ENCODE results near the gene CHD3. TPM values are rescaled to one million over a fixed set of nuclear protein-coding genes. Genes with fewer than 3 reads are reported as not detected.

CHD3 gene
- polyA plus RNA-seq, 1 donor from 2014 or later, result 115 TPM

GRCh38 chr17:7915611-7916384 lies 27.2 kb downstream of the CHD3 start, which contains the start of gene RNF227:
RNF227 (minus strand) TSS chr17:7916289; CDS start chr17:7916195, 94 bp downstream.
- no peak for TF ChIP-seq EZH2 (IDR thresholded peaks at IDR 0.05; ENCODE audit: borderline replicate concordance, insufficient read depth, low read length, poor library complexity, severe bottlenecking)
- no peak for TF ChIP-seq CTCF (IDR thresholded peaks at IDR 0.05; ENCODE audit: poor library complexity, severe bottlenecking)
- TF ChIP-seq POLR2AphosphoS5 (IDR thresholded peaks at IDR 0.05), result peak; percentile 65
- TF ChIP-seq TAF1 (IDR thresholded peaks at IDR 0.05; ENCODE audit: low read depth), result peak; percentile 40
- peak; percentile 74 for TF ChIP-seq REST (IDR thresholded peaks at IDR 0.05; ENCODE audit: borderline replicate concordance)
- peak; percentile 57 for TF ChIP-seq SMC3 (conservative IDR thresholded peaks at IDR 0.05; ENCODE audit: poor library complexity)
- TF ChIP-seq MXI1 (conservative IDR thresholded peaks at IDR 0.05; ENCODE audit: poor library complexity, severe bottlenecking), result peak; percentile 97
- TF ChIP-seq RAD21 (conservative IDR thresholded peaks at IDR 0.05), result peak; percentile 25
- TF ChIP-seq EP300 (conservative IDR thresholded peaks at IDR 0.05; ENCODE audit: poor library complexity, severe bottlenecking), result peak; percentile 30
- Histone ChIP-seq H3K4me3 (ENCODE audit: low read length) (peak within 1 kb of the TSS; percentile 83), H3K27me3 (ENCODE audit: insufficient read depth, low read depth, low read length) (no peaks in the 10 kb centered on the region), H2AFZ (ENCODE audit: low read depth, low read length) (peak within 1 kb of the TSS; percentile 60), H4K20me1 (ENCODE audit: insufficient read depth) (no peaks in the 10 kb centered on the region), H3K27ac (ENCODE audit: low read length) (peak within 1 kb of the TSS; percentile 83), H3K4me2 (ENCODE audit: low read length) (peak within 1 kb of the TSS; percentile 96), H3K9ac (ENCODE audit: low read length) (peak within 1 kb of the TSS; percentile 84), H3K9me2 (ENCODE audit: insufficient read depth, low read length) (no peaks in the 10 kb centered on the region), H3F3A (ENCODE audit: insufficient read depth, low read length, poor library complexity, severe bottlenecking) (peaks cover 9% of the 10 kb centered on the region), H3K79me2 (replicated peaks; ENCODE audit: insufficient read depth, low read length) (no peaks in the 10 kb centered on the region), H3K36me3 (ENCODE audit: insufficient read depth, low read length) (no peaks in the 10 kb centered on the region), H3K9me3 (ENCODE audit: low read length) (no peaks in the 10 kb centered on the region)

- Histone ChIP-seq H3K27ac (ENCODE audit: low read length) (peak overlapping the region; percentile 83), H3K79me2 (replicated peaks; ENCODE audit: insufficient read depth, low read length) (no peaks in the 10 kb centered on the region), H3K27me3 (ENCODE audit: insufficient read depth, low read depth, low read length) (no peaks in the 10 kb centered on the region), H4K20me1 (ENCODE audit: insufficient read depth) (no peaks in the 10 kb centered on the region), H3K9ac (ENCODE audit: low read length) (peak overlapping the region; percentile 84), H3K36me3 (ENCODE audit: insufficient read depth, low read length) (no peaks in the 10 kb centered on the region), H2AFZ (ENCODE audit: low read depth, low read length) (peak overlapping the region; percentile 60), H3K4me3 (ENCODE audit: low read length) (peak overlapping the region; percentile 83), H3K9me2 (ENCODE audit: insufficient read depth, low read length) (no peaks in the 10 kb centered on the region), H3K9me3 (ENCODE audit: low read length) (no peaks in the 10 kb centered on the region), H3F3A (ENCODE audit: insufficient read depth, low read length, poor library complexity, severe bottlenecking) (peaks cover 9% of the 10 kb centered on the region), H3K4me2 (ENCODE audit: low read length) (peak overlapping the region; percentile 51)
- TF ChIP-seq EP300 (conservative IDR thresholded peaks at IDR 0.05; ENCODE audit: poor library complexity, severe bottlenecking) (no peak), SMC3 (conservative IDR thresholded peaks at IDR 0.05; ENCODE audit: poor library complexity) (no peak), POLR2AphosphoS5 (IDR thresholded peaks at IDR 0.05) (no peak), MXI1 (conservative IDR thresholded peaks at IDR 0.05; ENCODE audit: poor library complexity, severe bottlenecking) (no peak), RAD21 (conservative IDR thresholded peaks at IDR 0.05) (no peak), TAF1 (IDR thresholded peaks at IDR 0.05; ENCODE audit: low read depth) (no peak), REST (IDR thresholded peaks at IDR 0.05; ENCODE audit: borderline replicate concordance) (no peak), CTCF (IDR thresholded peaks at IDR 0.05; ENCODE audit: poor library complexity, severe bottlenecking) (no peak), EZH2 (IDR thresholded peaks at IDR 0.05; ENCODE audit: borderline replicate concordance, insufficient read depth, low read length, poor library complexity, severe bottlenecking) (no peak)
Measured at GRCh38 chr17:7916385-7916682, 27.7 kb downstream of the CHD3 start.
